SU-DHL-6 (cell line): ENCODE measurements around the gene SH3PXD2B.

Experiments
- H2AFZ ChIP-seq: fragments of 200-600 bp; sonication (generic); 2 replicates; pipeline ENCODE4 v1.6.1; 2014; ENCODE audit warnings: low read depth, mild to moderate bottlenecking, moderate library complexity, mixed read lengths, antibody characterized with exemption, low read length; ENCODE audit not compliant: severe bottlenecking
- H3F3A ChIP-seq: fragments of 200-600 bp; shearing (Covaris generic); 2 replicates; pipeline ENCODE4 v1.6.0; 2016; ENCODE audit warnings: antibody characterized with exemption, mild to moderate bottlenecking; ENCODE audit not compliant: insufficient read depth
- H3K27ac ChIP-seq: fragments of 200-600 bp; sonication (generic); 2 replicates; pipeline ENCODE4 v1.5.1; 2016; ENCODE audit warnings: low read depth, mild to moderate bottlenecking, low read length, moderate library complexity, mixed read lengths
- H3K27me3 ChIP-seq: fragments of 200-600 bp; sonication (generic), shearing (Covaris generic); 2 replicates; pipeline ENCODE4 v1.6.0; 2014; ENCODE audit warnings: mild to moderate bottlenecking, low read length
- H3K36me3 ChIP-seq: fragments of 200-600 bp; sonication (generic); 2 replicates; pipeline ENCODE4 v1.6.1; 2014; ENCODE audit warnings: mild to moderate bottlenecking, low read length, mixed read lengths
- H3K4me2 ChIP-seq: fragments of 300-600, 200-600 bp; shearing (Covaris generic), sonication (generic); 2 replicates; pipeline ENCODE4 v1.6.0; 2014; ENCODE audit warnings: low read length, low read depth, mild to moderate bottlenecking; ENCODE audit not compliant: poor library complexity, severe bottlenecking
- H3K4me3 ChIP-seq: fragments of 200-600 bp; sonication (generic); 2 replicates; pipeline ENCODE4 v1.5.1; 2014; ENCODE audit warnings: antibody characterized with exemption, low read length, mild to moderate bottlenecking, mixed read lengths; ENCODE audit not compliant: insufficient read depth, poor library complexity, severe bottlenecking
- H3K79me2 ChIP-seq: fragments of 200-600 bp; sonication (generic); 2 replicates; pipeline ENCODE4 v1.6.1; 2014; ENCODE audit warnings: mild to moderate bottlenecking, low read length, moderate library complexity; ENCODE audit not compliant: insufficient read depth
- H3K9ac ChIP-seq: fragments of 200-600 bp; sonication (generic); 2 replicates; pipeline ENCODE4 v1.7.0; 2014; ENCODE audit warnings: mild to moderate bottlenecking, low read length
- H3K9me2 ChIP-seq: fragments of 200-600 bp; sonication (generic); replicated peaks from 2 replicates; pipeline ENCODE4 v1.6.1; 2014; ENCODE audit warnings: low read length; ENCODE audit not compliant: insufficient read depth
- H3K9me3 ChIP-seq: fragments of 200-600 bp; sonication (generic); 2 replicates; pipeline ENCODE4 v1.6.1; 2014; ENCODE audit warnings: low read length, mixed read lengths; ENCODE audit not compliant: insufficient read depth
- H4K20me1 ChIP-seq: fragments of 200-600 bp; sonication (generic); 2 replicates; pipeline ENCODE4 v1.6.1; 2014; ENCODE audit warnings: low read depth, mild to moderate bottlenecking, antibody characterized with exemption, low read length, moderate library complexity, mixed read lengths
- EZH2phosphoT487 ChIP-seq: fragments of 200-600 bp; sonication (generic), shearing (Covaris generic); conservative IDR thresholded peaks from 2 replicates; pipeline ENCODE4 v1.6.1; 2018; ENCODE audit warnings: mild to moderate bottlenecking, antibody characterized with exemption, low read length, moderate library complexity, mixed read lengths
- TF ChIP-seq, protein P1 (sequence below): fragments of 200-600 bp; sonication (generic); IDR thresholded peaks from one replicate; pipeline ENCODE4 v1.5.1; 2017; ENCODE audit warnings: antibody characterized with exemption, mild to moderate bottlenecking, low read length, moderate library complexity; ENCODE audit not compliant: insufficient read depth, poor library complexity, severe bottlenecking

Gene SH3PXD2B

DNA sequence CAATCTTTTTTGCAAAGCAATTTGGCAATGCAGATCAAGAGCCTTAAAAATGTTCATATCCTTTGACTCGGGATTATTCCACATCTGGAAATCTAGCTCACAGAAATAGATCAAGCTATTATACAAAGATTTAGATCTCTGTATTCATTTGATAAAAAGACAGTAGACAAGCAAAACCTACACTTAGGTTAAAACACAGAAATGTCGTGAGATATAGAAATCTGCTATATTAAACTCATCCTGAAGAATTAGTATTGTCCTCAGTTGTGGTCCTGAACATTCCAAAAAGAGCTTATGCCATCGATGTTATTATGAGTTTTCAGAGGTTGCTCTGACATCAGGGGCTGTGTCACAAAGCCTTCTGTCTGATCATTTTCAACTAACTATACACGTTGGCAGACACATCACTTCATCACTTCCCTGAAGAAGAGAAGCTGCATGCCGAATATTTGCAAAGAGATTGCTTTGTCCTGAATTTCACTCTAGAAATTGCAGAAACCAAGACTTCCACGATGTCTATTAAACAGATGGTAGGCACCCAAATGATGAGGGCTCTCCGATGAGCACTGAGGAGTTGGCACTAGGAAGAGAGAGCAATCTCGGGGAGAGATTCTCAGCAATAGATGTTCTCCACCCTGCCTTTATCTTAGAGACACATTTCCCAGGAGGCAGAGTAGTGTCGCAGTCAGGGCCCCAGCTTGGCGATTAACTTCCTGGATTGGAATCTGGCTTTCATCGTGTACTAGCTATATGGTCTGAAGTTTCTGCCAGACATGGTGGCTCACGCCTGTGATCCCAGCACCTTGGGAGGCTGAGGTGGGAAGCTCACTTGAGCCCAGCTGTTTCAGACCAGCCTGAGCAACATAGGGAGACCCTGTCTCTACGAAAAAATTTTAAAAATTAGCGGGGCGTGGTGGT is 168.8 kb downstream of the SH3PXD2B start:
- H3F3A ChIP-seq, result peaks cover 14% of the 10 kb centered on the region; the same call in 1 of the 2 replicates
- H3K79me2 ChIP-seq, result peaks cover 29% of the 10 kb centered on the region
- no peaks in the 10 kb centered on the region for H3K27me3 ChIP-seq
- H3K9me3 ChIP-seq, result no peaks in the 10 kb centered on the region
- H4K20me1 ChIP-seq, result 0 out of 2 replicates have a peak, but pooled peaks cover 7% of the 10 kb centered on the region
- H3K9me2 ChIP-seq, result no peaks in the 10 kb centered on the region
- H3K36me3 ChIP-seq, result no peaks in the 10 kb centered on the region
- no peak overlapping the region for H3K4me3 ChIP-seq
- H3K27ac ChIP-seq, result no peak overlapping the region
- peak overlapping the region; percentile 78 for H3K4me2 ChIP-seq
- H3K9ac ChIP-seq, result 0 out of 2 replicates have a peak overlapping the region, but pooled peaks have one; percentile 99
- no peak overlapping the region for H2AFZ ChIP-seq
- TF ChIP-seq, protein P1, sequence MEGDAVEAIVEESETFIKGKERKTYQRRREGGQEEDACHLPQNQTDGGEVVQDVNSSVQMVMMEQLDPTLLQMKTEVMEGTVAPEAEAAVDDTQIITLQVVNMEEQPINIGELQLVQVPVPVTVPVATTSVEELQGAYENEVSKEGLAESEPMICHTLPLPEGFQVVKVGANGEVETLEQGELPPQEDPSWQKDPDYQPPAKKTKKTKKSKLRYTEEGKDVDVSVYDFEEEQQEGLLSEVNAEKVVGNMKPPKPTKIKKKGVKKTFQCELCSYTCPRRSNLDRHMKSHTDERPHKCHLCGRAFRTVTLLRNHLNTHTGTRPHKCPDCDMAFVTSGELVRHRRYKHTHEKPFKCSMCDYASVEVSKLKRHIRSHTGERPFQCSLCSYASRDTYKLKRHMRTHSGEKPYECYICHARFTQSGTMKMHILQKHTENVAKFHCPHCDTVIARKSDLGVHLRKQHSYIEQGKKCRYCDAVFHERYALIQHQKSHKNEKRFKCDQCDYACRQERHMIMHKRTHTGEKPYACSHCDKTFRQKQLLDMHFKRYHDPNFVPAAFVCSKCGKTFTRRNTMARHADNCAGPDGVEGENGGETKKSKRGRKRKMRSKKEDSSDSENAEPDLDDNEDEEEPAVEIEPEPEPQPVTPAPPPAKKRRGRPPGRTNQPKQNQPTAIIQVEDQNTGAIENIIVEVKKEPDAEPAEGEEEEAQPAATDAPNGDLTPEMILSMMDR, result no peak
- no peak for TF ChIP-seq EZH2phosphoT487

DNA sequence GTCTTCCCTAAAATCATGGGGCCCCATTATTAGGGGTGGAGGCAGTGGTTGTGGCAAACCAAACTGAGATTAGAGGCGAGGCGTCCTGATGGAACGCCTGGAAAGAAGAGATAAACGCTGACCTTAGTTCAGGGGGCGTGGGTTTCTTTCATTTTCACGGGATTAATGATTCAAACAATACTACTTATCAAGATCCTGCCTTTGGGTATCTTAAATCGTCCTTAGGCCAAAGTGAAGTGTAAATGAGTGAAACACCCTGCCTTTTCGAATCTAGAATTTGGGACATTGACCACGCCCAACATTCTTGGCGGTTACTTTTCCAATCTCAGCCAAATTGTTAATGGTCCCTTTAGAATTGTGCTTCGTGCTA is 169.7 kb downstream of the SH3PXD2B start:
- Histone ChIP-seq H4K20me1 (0 out of 2 replicates have a peak, but pooled peaks cover 7% of the 10 kb centered on the region), H3F3A (peaks cover 14% of the 10 kb centered on the region; the same call in 1 of the 2 replicates), H3K4me3 (peak overlapping the region; percentile 79), H2AFZ (peak overlapping the region; percentile 77), H3K9ac (peak overlapping the region; percentile 99), H3K4me2 (peak overlapping the region; percentile 78), H3K9me2 (no peaks in the 10 kb centered on the region), H3K9me3 (no peaks in the 10 kb centered on the region), H3K36me3 (no peaks in the 10 kb centered on the region), H3K27ac (no peak overlapping the region), H3K27me3 (no peaks in the 10 kb centered on the region), H3K79me2 (peaks cover 38% of the 10 kb centered on the region)
- TF ChIP-seq, protein P1, result no peak
- no peak for TF ChIP-seq EZH2phosphoT487

DNA sequence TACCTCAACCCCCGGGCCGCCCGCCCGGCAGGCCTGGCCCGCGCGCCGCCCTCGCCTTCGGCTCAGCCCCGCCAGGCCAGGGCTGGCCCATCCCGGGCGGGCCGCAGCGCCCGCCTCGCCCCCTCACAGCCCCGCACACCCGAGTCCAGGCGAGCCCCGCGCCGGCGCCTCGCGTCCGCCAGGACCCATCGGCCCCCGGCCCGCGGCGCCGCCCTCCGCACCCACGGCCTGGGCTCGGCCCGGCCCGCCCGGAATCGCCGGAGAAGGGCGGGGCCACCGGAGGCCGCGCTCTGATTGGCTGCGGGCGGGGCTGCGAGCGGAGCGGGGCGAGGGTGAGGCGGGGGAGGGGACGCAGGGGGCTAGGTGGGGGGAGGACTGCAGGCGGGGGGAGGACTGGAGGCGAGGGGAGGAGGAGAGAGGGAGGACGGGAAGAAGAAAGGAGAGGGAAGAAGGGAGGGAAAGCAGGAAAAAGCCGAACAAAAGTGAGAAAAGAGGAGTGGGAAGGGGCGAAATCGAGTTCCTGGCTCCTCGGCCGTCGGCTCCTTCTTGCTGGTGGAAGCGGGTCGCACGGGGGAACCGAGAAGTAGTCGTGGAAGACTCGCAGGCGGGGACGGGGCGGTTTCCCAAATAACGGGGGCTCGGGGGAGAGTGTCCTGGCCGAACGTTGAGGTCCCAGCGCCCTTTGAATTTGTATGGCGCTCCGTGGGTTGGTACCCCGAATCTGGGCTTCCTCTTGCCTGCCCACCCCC is 170.3 kb downstream of the SH3PXD2B start:
- peak overlapping the region; percentile 72; the same call in 1 of the 2 replicates for H3K27ac ChIP-seq

More for the DNA sequence above, 170.3 kb downstream of the SH3PXD2B start:
- Histone ChIP-seq H3K27me3 (no peaks in the 10 kb centered on the region), H4K20me1 (0 out of 2 replicates have a peak, but pooled peaks cover 7% of the 10 kb centered on the region), H3K79me2 (peaks cover 43% of the 10 kb centered on the region), H3K9me3 (no peaks in the 10 kb centered on the region), H3K4me2 (peak overlapping the region; percentile 78), H3K36me3 (no peaks in the 10 kb centered on the region), H3F3A (peaks cover 19% of the 10 kb centered on the region; the same call in 1 of the 2 replicates), H3K9ac (peak overlapping the region; percentile 99), H2AFZ (peak overlapping the region; percentile 77), H3K9me2 (no peaks in the 10 kb centered on the region), H3K4me3 (peak overlapping the region; percentile 100)
- TF ChIP-seq, protein P1, result no peak
- TF ChIP-seq EZH2phosphoT487, result no peak
